NCI-H146 (cell line): ENCODE data around the gene EPHB1.
A peak's percentile ranks its signal among the peaks of the same experiment; 100 is the strongest.
"Not testable (repeated sequence)": the region's sequence is repeated elsewhere in the genome, so short reads cannot be mapped to it uniquely, and the experiment has no call there.

Experiments
- DNase-seq: peaks from one replicate; lab custom pipeline; 2025; lab: John Stamatoyannopoulos, UW

EPHB1 gene

DNA sequence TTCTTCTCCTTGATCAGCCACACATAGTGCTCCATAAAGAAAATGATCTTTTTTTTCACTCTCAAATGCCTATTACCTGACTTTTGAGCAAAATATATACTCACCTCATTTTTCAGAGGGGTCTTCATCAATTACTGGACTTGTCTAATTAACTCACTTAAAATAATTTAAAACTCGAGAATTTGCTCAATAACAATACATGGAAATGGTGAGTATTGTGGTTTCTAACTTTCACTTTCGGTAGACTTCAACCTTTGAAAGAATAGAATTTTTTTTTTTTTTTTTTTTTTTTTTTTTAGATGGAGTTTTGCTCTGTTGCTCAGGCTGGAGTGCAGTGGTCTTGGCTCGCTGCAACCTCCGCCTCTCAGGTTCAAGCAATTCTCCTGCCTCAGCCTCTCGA is 17.7 kb upstream of the EPHB1 start:
- no peak for DNase-seq

DNA sequence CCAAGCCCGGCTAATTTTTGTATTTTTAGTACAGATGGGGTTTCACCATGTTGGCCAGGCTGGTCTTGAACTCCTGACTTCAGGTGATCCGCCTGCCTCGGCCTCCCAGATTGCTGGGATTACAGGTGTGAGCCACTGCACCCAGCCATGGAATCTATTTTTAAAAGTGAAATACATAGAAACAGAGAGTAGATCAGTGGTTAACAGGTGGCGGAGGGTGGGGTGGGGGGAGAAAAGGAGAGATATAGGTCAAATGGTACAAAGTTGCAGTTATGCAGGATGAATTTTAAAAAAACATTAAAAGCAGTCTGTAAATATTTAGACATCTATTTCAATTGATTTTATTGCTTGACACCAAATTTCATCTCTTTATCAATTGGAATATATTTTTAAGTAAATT is 6.8 kb upstream of the EPHB1 start:
- DNase-seq: not testable (repeated sequence)

DNA sequence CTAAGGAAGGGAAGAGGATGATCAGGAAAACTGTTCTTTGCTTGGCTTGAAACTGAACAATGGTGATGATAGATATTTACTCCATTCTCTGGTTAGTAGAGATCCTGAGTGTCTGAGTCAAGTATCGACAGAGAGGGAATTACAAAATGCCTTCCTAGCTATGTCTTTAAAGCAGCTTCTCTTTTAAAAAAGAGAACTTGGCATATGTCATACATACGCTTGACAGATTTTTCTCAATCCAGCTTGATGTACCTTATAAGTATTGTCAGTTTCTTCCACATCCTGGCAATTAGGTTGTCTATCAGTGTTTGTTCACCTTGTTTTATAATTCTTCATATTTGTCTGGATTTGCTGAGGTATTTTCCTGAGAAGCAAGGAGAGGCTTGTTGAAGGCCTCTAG is 5.0 kb upstream of the EPHB1 start:
- no peak for DNase-seq

DNA sequence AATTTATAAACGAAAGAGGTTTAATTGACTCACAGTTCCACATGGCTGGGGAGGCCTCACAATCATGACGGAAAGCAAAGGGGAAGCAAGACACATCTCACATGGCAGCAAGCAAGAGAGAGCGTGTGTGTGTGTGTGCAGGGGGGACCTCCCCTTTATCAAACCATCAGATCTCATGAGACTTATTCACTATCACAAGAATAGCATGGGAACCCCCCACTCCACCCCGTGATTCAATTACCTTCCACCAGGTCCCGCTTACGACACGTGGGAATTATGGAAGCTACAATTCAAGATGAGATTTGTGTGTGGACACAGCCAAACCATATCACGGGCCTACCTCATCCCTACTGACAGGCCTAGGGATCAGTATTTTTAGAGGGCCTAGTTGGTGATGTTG is 3.1 kb upstream of the EPHB1 start:
- DNase-seq: no peak

DNA sequence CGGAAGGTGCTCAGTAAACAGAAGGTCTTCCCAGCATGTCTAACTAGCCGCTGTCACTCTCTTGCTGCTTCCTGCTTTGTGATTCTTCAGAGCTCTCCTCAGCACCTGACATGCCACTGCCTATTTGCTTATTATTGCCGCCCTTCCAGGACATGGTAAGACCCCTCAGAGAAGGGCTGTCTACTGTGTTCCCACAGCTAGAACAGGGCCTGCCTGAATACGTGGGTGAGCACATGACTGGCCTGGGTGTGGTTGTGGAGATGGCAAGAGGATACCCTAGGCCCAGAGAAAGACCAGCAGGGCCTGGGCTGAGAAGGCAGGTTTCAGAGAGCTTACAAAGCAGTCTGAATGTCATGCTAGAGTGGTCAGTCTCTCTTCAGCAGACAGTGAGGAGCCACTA is 2.4 kb upstream of the EPHB1 start:
- DNase-seq: no peak

DNA sequence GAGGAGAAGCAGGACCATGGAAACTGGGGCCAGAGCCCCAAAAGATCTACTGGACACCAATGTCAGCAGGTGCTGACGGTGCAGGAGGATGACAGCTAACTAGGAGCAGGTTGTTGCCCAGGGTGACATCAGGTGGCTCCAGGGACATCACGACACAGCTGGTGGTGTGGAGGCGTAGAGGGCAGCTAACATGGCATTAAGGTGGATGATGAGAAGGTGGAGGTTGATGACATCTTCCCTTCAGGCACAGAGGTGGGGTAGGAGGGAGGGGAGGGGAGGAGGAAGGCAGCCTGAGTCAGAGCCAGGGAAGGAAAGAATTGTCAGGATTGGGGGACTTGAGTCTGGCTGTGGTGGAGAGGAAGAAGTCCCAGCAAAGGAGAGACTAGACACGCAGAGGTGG is 1.5 kb upstream of the EPHB1 start:
- DNase-seq: no peak

DNA sequence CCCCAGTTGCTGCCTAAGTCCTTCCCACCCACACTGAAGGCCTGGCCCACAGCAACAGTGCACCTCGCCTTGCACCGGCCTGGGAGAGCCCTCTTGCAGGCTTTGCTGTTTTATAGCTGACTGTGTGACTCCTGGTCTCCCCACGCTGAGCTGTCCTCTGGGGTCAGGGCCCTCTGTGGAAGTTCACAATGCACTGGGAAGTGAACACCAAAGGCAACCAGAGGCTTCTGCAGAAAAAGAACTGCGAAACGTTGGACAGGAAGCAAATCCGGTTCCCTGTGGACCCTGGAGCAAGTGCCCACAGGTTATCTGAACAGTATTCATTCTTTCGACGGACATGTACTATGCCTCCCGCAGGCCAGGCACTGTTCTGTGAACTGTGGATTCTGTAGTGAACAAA is 737 bp upstream of the EPHB1 start:
- no peak for DNase-seq

DNA sequence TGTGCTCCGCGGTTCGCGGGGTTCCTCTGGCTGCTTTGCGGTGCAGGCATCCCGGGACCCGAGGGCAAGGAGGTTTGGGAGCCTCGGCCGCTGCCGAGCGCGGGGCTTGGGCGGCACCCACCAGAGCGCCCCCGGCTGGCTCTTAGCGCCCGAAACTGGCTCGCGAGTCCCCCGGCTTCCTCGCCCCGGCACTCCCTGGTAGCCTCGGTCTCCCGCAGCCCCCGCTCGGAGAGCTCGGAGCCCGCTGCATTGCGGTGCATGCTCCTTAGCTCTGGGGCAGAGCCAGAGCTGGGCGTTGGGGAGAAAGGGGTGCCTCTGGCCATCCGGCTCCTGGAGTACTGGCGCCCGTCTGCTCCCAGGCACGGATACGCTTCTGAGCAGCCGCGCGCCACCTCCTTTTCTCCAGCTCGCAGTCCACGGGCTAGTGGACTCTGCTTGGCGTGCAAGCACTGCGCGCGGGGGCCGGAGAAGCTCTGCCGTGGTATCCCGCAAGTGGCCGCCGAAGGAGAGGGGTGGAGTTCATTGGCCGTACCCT is 753 bp downstream of the EPHB1 start:
- DNase-seq: peak; percentile 64

DNA sequence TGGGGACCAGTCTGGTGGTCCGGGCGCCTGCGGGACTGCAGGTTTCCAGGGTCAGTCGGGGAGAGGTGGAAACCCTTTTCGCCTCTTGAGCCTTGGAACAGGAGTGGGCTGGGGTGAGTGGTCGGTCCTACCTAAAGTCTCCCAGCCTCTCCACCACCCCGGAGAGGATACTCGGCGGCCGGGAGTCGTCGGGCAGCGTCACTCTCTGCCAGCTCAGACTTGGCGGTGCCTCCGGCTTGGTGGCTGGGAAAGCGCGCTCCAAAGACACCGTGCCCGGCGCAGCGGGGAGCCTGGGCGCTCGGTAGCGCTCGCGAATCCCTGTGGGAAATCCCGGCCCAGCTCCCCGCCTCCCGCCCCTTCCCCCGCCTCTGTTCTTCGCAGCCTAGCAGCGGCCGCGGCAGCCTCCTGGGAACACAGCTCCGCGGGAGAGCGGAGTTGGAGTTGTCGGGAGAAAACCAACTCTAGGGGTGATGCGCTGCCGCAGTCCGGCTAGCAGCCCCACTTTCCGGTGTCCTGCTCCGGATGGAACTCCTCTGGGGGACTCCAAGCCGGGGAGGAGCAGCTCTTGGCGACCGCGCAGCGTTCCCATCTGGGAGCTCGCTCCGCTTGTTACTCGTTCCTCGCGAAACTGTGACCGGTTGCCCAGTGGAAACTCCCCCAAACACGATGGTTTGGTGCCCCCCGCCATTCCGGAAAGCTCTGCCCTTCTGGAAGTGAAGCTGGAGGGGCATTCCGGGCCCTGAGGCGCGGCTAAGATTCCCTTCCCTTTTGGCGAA is 1.4 kb downstream of the EPHB1 start:
- peak; percentile 85 for DNase-seq

DNA sequence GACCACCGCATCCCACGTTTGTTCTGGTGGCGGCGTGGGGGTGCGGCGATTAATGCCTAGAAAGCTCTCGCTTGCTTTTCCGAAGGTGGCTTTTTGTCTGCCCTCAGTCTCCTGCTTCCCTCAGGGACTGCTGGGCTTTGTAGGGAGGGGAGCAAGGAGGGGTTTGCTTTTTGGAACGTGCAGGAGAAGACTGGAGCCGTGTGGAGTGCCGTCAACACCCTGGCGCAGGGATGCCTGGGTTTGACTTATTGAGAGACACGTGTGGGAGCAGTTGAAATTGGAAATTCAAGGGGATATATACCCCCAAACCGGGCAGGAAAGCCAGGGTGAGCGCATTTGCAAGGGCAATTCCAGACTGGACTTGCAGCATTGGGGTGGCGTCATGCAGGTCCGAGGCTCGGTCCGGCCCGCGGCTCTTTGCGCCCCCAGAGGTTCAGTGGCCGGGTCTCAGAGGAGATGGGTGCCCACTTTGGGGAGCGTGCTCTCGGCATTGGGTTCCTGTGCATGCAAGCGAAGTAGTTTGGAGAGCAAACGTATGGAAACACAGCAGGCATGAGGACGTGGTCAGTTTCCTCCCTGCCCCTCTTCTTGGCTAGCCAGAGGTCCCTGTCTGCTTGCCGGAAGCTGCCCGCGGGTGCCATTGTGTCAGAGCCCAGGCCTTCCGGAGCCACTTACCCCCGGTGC is 2.1 kb downstream of the EPHB1 start:
- no peak for DNase-seq

DNA sequence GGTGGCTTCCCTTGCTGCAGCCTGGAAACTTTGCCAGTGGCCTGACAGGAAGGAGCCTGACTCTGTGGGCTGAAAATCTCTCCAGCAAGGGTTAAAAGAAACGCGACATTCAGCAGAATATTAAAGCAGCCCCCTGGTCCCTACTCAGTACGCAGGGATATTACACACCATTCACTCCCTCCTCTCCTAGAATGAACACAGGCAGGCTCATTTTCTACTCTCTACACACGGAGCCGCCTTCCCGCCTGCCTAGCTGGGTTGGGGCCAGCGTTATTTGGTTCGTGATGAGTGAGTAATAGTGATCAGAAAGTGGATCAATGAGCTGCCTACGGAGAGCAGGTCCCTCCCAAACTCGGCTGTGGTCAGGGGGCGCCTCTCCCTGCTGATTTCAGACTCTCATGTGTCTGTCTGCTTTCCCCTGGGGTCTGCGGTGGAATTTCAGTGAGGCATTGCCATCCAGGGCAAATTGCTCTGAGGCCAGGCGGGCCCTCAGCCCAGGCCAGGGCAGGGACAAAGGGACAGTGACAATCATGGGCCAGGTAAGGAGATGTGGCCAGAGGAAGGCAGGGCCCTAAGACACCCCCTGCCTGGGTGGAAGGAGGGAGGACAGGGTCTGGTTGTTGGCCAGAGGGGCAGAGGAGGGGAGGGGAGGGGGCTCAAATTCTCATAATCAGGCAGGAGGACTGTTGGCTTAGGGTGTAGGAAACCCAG is 2.8 kb downstream of the EPHB1 start:
- DNase-seq: no peak

DNA sequence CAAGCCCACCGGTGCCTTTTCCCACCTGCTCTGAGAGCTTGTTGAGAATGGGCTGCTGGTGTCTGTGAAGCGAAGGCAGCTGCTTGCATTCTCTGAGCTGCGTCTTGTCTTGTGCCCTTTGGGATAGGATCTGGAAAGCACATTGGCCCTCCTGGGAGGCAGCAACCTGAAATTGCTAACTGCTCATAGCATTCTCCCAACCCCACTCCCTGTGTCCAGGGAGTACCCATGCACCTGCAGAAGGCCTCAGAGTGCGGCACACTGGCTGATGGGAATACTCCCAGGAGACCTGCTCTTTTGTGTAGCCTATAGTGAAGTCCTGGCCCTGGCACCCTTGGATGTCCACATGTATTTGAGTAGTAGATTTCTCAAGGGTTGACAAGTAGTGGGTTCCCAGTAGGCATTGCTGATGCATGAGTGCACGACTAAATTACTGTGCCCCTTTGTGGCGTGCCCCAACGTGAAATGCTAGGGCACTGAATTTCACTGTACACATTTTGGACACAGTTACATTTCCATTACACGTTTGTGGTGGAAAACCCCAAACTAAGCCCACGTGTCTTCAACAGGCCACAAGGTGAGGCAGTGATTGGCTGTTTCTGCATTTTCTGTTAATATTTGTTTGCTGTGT is 3.7 kb downstream of the EPHB1 start:
- DNase-seq: no peak

DNA sequence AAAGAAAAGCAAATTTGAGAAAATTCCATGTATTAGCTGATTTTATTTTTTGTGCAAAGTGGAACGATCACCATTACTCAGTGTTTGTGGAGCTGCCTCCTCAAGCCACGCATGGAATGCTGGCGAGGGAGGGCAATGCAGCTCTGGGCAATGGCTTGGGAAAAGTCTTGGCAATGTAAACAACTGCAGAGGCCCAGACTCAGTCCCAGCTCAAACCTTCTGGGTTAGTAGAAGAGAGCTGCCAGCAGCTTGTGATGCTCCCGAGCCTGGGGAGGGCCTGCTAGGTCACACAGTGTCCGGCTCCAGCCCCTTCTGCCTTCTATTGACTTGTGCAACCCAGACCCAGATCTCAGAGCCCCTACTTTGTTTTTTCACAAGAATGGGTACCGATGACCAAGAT is 4.3 kb downstream of the EPHB1 start:
- no peak for DNase-seq

DNA sequence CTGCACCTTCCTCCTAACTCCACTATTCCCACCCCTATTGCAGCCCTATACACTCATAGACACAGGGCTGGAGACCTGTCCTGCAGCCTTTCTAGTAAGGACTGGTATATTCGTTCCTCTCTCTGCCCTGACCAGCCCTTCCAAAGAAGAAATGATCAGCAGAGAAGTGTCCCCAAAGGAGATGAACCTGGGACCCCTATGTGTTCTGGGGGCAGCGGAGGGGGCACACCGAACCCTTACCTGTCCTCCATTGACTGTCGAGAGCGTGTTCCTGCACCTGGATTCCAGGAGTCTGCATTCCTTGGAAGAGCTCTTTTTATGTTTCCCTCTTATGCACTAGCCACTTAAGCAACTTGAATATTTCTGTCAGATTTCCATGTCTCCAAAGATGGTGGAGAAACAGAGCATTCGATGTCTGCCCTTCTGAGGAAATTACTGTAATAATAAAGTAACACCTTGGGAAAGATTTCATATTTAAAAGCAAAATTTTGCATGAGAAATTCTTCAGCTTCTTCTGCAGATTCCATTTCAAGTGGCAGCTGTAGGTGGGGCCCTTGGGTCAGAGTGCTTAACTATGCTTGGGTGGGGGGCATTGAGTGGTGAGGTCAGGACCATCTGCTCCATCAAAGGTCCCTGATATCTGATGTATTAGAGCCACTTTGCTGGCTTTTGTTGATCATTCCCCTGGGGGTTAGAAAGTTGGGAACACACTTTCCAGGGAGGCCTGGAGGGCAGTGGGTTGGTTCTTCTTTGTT is 6.3 kb downstream of the EPHB1 start:
- peak; percentile 31 for DNase-seq

DNA sequence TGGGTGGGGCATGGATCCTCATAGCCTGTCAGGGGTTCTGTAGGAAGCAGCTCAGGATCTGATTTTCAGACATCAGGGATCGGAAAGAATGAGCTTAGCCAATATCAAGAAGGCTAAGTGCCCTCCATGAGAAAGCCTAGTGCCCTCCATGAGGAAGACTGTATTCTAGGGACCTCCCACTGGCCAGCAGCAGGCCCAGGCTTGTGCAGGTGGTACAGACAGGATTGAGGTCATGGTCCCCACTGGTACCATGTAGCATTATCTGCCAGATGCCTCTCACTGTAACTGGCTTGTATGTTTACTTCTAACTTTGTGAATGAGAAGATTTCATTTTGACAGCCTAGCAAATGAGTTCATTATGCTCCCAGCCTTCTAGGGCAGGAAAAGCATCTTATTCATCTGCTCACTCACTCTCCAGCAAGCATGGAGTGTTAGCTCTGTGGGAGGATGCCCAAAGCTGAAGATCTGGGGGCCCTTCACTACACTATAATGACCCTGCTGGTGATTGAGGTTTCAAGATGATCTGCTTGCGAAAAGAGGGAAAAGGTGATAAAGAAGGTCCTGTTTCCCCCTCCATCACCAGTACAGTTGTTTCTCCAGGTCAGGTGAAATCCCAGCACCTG is 7.5 kb downstream of the EPHB1 start:
- peak; percentile 80 for DNase-seq

DNA sequence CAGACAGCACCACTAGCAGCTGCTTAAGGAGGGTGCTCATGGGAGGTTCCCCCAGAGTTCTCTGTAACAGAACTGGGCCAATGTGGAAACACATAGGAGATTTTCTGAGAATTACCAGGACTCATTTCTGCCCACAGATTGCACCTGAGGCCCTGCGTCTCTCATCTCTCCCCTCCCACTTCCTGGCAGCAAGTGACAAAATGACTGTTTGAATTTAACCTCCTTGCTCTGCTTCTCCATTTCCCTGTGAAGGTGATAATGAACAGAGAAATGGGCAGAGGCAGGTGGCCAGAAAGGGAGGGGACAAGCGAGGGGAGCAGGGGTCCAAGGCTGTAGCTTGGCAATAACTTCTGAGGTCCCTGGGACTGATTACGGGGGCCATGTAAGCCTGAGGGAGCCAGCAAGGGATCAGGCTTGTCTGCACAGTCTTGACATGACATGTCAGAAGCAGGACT is 8.0 kb downstream of the EPHB1 start:
- DNase-seq: no peak

DNA sequence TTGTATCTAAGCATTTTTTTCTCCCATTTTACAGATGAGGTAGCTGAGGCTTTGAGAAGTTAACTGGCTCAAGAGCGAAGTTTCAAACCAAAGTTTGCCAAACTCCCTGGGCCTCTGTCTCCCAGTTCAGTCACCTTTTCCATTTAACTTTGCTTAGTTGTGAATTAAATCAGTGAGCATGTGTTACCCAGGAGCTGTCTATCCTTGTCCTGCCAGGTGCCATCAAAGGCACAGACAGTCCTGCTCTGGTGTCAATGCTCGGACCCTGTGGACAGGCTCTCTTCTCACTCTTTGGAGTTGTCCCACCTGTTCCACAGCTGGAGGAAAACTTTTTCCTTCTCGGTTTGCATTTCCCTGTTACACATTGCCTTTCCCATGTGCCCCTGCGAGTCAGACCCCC is 8.6 kb downstream of the EPHB1 start:
- no peak for DNase-seq

DNA sequence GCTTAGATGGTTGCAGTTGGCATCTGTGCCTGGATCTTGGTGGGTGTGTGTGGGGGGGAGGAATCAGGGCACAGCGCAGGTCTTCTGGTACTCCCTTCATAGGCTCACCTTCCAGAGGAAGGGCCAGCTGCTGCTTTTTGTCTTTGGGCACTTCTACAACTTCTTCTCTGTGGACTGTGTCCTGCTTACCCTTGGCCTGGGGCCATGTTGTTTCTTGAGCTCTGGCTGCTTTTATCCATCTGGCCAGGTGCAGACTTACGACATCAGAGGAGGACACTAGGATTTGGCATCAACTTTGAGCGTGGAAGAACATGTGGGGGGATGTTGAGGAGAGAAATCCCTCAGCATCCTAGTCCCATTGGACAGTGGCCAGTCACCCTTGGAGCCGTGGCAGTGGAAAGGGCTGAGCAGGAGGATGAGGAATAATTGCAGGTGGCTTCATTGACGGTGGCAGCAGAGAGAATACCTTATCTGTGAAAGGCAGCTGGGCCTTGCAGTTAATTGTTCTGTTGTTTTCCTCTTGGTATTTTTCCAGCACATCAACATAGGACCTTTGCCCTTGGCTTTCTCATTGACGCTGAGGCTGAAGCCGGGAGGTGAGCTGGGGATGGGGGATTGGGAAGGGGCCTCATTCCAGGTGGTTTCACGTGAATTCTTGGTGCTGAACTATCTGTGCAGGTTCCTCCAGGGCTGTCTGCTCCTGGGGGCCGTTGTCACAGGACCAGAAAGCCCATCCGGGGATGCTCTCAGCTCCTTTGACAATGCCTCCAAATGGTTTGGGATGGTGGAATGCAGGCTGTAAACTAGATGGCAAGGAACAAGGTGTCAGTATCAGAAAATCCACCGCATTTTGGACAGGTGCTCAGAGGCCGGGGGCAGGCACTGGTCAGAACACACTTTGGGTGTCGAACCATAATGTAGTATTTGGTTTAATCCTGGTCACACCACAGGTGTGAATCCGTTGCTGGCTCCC is 9.7 kb downstream of the EPHB1 start:
- DNase-seq: peak; percentile 98

DNA sequence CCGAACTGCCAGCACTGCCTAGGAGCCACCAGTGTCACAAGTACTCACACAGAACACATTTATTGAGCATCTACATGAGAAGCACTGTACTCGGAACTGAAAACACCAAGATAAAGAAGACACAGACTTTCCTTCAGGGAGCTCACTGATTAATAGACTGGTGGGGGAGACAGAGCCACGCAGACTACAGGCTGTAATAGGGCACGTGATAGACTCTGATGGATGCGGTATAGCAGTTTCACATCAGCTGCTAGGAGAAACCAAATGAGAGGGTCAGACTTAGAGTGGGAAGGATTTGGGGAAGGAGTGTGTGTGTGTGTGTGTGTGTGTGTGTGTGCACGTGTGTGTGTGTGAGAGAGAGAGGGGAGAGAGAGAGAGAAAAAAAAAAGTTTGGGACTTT is 12.1 kb downstream of the EPHB1 start:
- DNase-seq: no peak

DNA sequence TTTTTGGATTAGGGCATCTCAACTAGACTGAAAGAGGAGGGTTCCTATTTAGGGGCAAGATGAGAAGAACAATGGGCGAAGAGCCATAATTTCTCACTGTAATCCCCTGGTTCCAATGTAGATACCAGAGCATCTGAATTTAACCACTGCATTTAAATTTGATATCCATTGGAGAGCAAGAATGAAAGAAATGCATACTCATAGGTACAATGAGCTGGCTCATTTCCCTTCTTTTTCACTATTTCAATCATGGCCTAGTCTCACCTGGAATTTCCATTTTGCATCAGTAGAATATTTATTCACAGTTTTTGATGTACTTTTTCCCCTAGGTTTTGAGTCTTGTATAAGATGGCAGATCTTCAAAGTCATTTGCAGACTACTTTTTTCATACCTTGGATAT is 13.8 kb downstream of the EPHB1 start:
- DNase-seq: no peak
